Esophagus squamous epithelium (tissue), 4 donors: ENCODE results near the gene NRXN3.

ENCODE experiments used
- POLR2A ChIP-seq, 4 donors: fragments of 450-650 bp; IDR thresholded peaks; one replicate each; pipeline ENCODE4 v1.6.1; 2017; ENCODE audit warnings: antibody characterized with exemption in 4 of 4, mild to moderate bottlenecking in 4 of 4, moderate library complexity in 3 of 4
- TF ChIP-seq, protein P1 (sequence below), 6 experiments: fragments of 450-650 bp in 4 of 6; fragments of 200-600 bp in 2 of 6; sonication (generic) in 2 of 6; IDR thresholded peaks; one replicate each; pipeline ENCODE4 v1.5.1; 2016 to 2019; ENCODE audit warnings: antibody characterized with exemption in 6 of 6, mild to moderate bottlenecking in 4 of 6, moderate library complexity in 4 of 6

GRCh38 chr14:79680087-79680486, 1509.9 kb downstream of the NRXN3 start:
- TF ChIP-seq, protein P1, sequence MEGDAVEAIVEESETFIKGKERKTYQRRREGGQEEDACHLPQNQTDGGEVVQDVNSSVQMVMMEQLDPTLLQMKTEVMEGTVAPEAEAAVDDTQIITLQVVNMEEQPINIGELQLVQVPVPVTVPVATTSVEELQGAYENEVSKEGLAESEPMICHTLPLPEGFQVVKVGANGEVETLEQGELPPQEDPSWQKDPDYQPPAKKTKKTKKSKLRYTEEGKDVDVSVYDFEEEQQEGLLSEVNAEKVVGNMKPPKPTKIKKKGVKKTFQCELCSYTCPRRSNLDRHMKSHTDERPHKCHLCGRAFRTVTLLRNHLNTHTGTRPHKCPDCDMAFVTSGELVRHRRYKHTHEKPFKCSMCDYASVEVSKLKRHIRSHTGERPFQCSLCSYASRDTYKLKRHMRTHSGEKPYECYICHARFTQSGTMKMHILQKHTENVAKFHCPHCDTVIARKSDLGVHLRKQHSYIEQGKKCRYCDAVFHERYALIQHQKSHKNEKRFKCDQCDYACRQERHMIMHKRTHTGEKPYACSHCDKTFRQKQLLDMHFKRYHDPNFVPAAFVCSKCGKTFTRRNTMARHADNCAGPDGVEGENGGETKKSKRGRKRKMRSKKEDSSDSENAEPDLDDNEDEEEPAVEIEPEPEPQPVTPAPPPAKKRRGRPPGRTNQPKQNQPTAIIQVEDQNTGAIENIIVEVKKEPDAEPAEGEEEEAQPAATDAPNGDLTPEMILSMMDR (IDR thresholded peaks at IDR 0.05) = no peak
- TF ChIP-seq POLR2A (IDR thresholded peaks at IDR 0.05) = no peak
